ENCODE measurements around the gene ZBTB46.

ZBTB46 gene

GRCh38 chr20:63707558-63708300 is 123.3 kb downstream of the ZBTB46 start, which contains the start of the genes ARFRP1 and ZGPAT:
Gene ARFRP1 (minus strand): TSS chr20:63707976. CDS start chr20:63707091, 885 bp downstream.
Gene ZGPAT (plus strand): TSS chr20:63708039. CDS start chr20:63708581, 542 bp downstream.
- FAIRE-seq (peak; percentile 40), DNase-seq (ENCODE audit: low spot score) (peak; percentile 93)

DNA sequence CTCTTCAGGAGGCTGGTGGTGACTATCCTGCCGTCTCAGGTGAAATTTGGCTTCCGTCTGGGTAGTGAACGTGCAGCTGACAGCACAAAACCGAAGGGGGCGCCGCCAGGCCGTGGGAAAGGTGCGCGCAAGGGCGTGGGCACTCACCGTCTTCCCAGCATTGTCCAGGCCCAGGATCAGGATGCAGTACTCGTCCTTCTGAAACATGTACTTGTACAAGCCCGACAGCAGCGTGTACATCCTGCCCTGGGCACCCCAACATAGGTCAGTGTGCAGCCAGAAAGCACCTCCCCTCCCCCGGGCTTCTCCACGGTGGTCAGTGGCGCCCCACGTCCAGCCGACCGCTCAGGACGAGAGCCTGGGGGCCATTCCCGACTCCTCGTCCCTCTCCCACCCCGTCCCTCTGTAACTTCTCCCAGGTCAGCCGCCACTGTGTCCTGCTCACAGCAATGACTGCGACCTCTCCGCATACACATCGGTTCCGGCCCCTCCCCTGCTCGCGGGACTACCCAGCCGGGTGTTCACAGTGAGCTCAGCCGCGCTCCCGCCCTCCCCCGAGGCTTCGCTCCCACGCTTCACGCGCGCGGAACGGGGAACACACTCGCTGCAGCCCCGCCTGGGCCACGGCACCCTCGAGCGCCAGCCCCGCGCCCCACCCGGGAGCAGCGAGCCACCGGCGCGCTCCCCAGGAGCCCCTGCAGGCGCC is 124.1 kb downstream of the ZBTB46 start:
- FAIRE-seq (no peak), DNase-seq (ENCODE audit: low spot score) (peak; percentile 21)

DNA sequence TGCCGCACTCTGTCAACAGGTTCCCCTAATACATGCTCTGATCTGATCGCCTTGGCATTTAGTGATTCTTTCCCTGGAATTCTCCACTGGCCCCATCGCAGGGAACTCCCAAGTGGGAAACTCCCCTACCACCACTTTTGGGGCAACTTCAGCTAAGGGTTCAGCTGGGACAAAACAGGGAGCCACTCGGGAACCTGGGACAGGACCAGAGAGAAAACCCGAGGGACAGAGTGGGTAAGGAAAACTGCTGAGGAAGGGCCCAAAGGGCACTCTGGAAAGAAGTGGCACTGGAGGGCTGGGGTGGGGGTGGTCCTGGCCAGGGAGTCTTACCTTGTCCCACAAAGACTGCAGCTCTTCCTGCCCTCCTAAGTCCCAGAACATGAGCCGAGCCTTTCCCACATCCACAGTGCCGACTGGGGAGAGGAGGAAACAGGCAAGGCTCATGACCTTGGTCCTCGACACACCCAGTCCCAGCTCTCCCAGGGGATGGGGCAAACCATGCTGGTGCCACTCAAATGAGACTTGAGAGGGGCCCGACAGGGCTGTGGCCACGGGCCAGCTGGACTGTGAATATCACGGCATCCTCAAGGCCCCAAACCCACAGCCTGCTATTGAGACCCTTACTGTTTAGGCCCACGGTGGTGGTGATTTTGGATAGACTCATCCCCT is 124.9 kb downstream of the ZBTB46 start:
- FAIRE-seq = no peak
- no peak for DNase-seq (ENCODE audit: low spot score)

DNA sequence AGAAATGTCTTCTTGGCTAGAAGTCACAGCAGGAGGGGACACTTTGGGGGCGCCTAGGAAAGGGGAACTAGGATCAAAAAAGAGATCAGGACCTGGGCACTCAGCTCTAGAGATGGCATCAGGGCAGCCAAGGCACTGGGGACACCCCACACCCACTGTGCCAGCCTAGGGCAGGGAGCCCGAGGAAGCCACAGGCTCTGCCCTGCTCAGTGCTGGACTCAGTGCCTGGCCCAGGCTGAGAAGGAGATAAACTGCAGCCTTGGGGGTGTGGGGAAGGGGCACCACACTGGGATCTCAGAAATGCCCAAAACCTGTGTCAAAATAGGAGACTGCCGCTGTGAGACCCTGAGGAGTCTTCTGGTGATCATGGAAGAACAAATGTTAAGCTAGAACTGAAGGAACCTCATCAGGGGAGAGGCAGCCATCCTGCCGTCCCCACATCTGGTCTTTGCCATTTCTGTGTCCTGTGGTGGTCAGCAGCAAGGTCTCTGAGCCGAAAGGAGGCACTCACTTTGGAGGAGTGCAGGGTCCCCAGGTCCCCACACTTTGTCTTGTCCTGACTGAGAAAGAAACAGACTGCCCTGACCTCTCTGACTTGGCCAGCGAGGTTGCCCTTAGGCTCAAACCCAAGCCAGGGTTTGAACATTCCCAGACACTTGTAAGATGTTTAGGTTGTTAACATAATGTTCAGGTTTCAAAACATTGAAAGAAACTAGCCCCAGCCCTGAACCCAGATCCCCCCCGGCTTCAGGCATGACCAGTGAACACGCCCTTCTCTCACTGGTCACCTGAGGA is 125.6 kb downstream of the ZBTB46 start:
- FAIRE-seq = no peak
- no peak for DNase-seq (ENCODE audit: low spot score)

DNA sequence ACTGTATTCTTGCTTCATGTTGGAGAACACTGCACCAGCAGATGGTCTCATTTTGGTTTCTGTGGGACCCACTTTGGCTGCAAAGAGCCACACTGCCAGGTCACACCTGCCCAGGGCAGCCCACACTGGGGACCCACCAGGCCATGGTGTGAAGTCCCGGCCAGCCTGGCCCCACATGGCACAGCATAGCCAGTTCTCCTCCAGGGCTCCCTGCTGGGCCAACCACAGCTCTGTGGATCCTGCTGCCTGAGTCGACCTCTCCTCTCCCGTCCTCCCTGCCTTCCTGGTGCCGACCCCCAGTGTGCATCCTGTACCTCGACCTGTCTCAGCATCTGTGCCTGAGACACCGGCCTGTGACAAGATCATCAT is 126.3 kb downstream of the ZBTB46 start:
- DNase-seq (ENCODE audit: low spot score) (no peak), FAIRE-seq (no peak)

DNA sequence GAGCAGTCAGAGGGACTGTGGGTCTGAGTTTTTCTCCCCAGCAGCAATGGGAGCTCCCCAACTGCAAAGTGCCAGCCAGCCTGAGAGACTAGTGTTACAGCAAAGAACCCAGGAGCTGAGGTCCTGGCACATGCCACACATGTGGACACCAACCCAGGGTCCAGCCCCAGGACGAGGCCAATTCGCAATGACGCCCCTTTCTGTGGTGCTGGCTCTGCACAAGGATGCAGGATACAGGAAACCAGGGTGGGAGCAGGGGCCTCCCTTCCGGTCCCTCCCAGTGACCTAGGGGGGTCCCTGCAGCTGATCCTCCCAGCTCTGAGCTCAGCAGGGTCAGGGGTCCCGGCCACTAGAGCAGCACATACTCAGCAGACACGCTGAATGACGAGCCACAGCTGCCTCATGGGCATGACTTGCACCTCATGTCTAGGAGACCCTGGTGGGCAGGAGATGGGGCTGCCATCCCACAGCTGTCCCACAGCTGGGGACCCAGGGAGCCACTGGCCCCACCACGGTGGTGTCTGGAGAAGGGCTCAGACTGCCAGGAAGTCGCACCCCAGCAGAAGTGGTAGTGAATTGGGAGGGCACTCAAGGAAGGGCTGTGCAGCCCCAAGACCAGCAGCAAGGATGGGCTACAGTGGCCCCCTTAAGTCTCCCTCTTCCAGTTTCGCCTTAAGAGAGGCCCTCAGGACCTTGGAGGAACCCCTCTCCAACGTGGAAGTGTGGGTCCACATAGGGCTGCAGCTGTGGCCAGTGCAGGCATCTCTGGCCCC is 126.9 kb downstream of the ZBTB46 start:
- DNase-seq (ENCODE audit: low spot score) = no peak
- no peak for FAIRE-seq

DNA sequence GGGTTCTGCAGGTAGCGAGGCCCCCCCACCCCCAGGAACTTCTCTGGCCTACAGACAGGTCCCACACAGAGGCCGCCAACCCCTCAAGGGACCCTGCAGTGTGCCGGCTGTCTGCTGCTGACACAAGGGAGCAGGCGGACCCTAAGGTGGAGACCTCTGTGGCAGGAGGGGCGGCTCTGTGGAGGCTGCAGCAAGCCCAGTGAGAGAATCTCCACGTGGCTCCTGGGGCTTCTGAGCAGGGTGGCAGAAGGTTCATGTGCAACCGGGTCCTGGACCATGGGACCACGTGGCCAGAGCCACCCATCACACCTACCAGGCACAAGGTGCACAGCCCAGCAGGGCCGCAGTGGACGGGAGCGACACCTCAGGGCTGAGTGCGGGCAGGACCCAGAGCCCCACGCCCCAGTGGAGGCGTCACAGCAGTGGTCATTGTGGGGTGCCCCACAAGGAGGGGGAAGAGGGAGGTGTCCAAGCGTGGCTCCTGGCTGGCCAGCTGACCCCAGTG is 127.5 kb downstream of the ZBTB46 start:
- no peak for DNase-seq (ENCODE audit: low spot score)
- FAIRE-seq = no peak

DNA sequence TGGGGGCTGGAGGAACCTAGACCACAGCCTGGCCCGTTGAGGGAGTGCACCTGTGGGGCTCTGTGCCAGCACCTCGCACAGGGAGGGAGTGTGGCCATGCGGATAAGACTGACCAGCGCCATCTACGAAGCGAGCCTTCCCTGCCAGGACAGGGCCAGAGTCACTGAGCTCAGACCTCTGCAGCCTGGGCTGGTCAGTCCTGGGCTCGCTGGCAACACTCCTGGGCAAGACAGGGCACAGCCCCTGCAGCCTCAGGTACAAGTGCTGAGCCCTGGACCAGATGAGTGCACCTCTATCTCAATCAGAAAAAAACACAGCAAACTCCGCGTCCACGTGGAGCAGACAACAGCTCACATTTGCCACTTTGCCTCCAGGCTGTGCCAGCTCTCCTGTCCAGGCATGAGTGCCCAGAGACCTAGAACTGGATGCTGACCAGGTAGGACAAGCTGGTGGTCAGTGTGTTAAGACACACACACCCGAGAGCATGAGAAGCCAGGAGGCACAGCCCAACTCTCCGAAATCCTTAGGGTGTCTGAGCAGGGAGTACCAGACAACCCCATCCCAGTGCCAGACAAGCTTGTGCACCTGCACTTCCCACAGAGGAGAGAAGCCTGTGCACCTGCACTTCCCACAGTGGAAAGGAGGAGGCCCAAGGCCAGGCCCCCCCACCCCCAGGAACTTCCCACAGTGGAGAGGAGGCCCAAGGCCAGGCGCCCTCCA is 128.2 kb downstream of the ZBTB46 start:
- FAIRE-seq = no peak
- no peak for DNase-seq (ENCODE audit: low spot score)

DNA sequence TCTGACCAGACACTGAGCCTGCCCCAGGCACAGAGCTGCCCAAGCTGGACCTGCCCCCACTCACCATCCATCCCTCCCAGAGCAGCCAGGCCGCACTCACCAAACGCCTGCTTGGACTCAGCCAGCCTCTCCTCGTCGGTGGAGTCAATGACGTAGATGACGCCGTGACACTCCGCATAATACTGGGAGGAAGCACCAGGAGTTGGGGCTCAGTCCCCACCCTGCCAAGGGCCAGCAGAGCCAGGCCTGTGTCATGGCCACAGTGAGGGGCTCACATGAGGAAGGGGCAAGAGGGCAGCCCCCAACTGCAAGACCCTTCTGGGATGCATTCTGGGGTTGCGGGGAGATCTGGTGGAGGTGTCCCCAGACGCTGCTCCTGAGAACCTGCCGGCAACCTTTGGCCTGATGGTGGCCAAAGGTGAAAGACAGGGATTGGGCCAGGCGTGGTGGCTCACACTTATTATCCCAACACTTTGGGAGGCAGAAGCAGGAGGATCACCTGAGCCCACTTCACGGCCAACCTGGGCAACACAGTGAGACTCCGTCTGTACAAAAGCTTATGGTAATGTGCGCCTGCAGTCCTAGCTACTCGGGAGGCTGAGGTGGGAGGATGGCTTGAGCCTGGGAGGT is 128.9 kb downstream of the ZBTB46 start:
- no peak for DNase-seq (ENCODE audit: low spot score)

GRCh38 chr20:63701329-63702035 is 129.6 kb downstream of the ZBTB46 start:
- DNase-seq (ENCODE audit: low spot score) = no peak
- FAIRE-seq = no peak

More for the DNA sequence above, 128.9 kb downstream of the ZBTB46 start:
- FAIRE-seq = no peak

GRCh38 chr20:63701051-63701328 is 130.1 kb downstream of the ZBTB46 start:
- FAIRE-seq (no peak), DNase-seq (ENCODE audit: low spot score) (no peak)

DNA sequence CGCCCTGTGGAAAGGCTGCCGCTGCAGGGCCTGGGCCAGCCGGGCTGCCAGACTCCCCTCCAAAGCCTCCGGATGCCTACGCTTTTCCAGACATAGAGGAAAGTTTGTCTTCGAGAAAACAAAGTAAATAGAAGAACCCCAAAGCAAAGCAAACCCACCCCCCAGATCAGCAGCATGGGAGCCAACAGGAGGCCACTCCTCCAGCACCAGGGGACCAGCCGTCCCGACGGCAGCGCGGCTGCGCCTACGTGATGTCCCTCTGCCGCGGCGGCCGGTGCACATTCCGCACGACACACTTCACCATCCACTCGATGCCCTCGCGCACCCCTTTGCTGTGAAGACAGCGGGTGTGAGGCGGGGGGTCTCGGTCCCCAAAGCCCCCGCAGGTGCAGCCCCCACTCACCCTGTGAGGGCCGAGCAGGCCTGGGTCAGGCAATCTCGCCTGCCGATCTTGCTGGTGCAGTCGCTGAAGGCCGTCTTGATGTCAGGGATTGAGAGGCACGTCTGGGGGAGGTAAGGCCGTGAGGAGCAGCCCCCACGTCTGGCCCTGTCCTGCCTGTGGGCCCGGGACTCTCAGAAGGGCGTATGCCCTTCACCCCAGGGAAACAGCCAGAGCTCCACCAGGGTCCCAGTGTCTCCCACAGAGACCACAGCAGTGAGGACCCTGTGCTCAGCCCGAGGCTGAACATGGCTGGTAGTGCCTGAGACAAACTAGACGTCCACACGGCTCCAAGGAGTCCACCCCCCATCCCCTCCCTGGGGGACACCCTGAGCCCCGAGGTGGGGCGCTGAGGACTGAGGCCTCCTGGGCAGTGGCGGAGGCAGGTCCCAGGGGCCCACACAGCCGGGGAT is 130.6 kb downstream of the ZBTB46 start:
- DNase-seq (ENCODE audit: low spot score) (no peak), FAIRE-seq (no peak)

GRCh38 chr20:63699466-63700198 is 131.4 kb downstream of the ZBTB46 start:
- FAIRE-seq = no peak
- no peak for DNase-seq (ENCODE audit: low spot score)

GRCh38 chr20:63698739-63699465 is 132.2 kb downstream of the ZBTB46 start:
- FAIRE-seq (no peak), DNase-seq (ENCODE audit: low spot score) (peak; percentile 93)

DNA sequence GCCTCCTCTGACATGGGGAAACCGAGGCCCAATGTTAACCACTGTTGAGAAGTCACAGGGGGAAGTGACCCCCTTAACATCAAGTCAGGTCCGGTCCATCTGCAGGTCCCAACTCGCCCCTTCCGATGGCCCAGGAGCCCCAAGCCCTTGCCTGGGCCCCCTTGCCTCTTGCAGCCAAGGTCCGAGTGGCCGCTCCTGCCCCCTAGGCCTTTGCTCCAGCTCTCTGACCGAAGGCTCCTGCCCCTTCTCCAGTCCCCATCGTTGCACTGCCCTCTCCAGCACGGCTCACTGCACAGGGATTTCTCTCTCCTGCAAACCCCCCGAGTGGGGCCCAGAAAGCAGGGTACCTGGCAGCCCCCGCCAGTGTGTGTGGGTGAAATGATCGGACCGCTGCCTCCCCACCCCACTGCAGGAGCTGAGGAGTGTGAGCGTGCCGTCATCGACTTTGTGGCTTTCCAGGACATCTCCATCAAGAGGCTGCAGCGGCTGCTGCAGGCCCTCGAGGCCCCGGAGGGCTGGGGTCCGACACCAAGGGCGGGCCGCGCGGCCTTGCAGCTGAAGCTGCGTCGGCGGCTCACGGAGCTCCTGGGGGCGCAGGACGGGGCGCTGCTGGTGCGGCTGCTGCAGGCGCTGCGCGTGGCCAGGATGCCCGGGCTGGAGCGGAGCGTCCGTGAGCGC is 133.1 kb downstream of the ZBTB46 start:
- DNase-seq (ENCODE audit: low spot score) = no peak
- no peak for FAIRE-seq

- DNase-seq (ENCODE audit: low spot score) (no peak), FAIRE-seq (no peak)
These were observed 133.7 kb downstream of the ZBTB46 start for GRCh38 chr20:63697357-63697867.

Data from urothelium cell line (cell line).